ENCODE data around the gene CHRM5.

Gene CHRM5

DNA sequence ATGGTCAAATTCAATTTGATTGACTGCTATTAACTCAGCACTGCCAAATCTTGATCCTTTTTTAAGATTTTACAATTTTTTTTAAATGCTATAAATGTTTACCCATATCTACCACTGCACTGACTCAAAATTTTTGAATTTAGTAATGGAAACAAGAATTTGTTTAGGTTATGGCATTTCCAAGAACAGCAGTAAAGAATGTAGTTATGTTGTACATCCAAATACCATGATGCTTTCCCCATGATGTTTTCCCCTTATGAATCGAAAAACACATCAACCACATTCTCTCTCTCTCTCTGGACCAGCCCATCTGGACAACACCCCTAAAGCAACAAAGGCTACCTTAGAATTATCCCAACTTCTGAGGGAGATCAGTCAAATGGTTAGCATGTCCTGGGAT, 14.2 kb downstream of the CHRM5 start:
- Histone ChIP-seq H3K27ac (ENCODE audit: low read length) (no peak overlapping the region), H3K9me3 (replicated peaks; ENCODE audit: insufficient read depth, low read length) (no peaks in the 10 kb centered on the region), H3K4me3 (ENCODE audit: low read length) (no peak overlapping the region), H2AFZ (ENCODE audit: low read length) (no peak overlapping the region), H3K4me2 (ENCODE audit: low read depth, low read length) (no peak overlapping the region), H3K9me2 (replicated peaks; ENCODE audit: insufficient read depth, low read length) (no peaks in the 10 kb centered on the region), H3K36me3 (replicated peaks; ENCODE audit: insufficient read depth, low read length) (no peaks in the 10 kb centered on the region), H3K27me3 (replicated peaks; ENCODE audit: insufficient read depth, low read length) (no peaks in the 10 kb centered on the region), H3K9ac (ENCODE audit: low read length) (no peak overlapping the region), H3F3A (ENCODE audit: insufficient read depth, low read length) (no peaks in the 10 kb centered on the region), H3K4me1 (ENCODE audit: low read length) (no peaks in the 10 kb centered on the region), H4K20me1 (ENCODE audit: insufficient read depth, low read length) (no peaks in the 10 kb centered on the region), H3K79me2 (ENCODE audit: low read length) (0 out of 2 replicates have a peak, but pooled peaks cover 1% of the 10 kb centered on the region)
- no peak for DNase-seq
- TF ChIP-seq, protein P1, sequence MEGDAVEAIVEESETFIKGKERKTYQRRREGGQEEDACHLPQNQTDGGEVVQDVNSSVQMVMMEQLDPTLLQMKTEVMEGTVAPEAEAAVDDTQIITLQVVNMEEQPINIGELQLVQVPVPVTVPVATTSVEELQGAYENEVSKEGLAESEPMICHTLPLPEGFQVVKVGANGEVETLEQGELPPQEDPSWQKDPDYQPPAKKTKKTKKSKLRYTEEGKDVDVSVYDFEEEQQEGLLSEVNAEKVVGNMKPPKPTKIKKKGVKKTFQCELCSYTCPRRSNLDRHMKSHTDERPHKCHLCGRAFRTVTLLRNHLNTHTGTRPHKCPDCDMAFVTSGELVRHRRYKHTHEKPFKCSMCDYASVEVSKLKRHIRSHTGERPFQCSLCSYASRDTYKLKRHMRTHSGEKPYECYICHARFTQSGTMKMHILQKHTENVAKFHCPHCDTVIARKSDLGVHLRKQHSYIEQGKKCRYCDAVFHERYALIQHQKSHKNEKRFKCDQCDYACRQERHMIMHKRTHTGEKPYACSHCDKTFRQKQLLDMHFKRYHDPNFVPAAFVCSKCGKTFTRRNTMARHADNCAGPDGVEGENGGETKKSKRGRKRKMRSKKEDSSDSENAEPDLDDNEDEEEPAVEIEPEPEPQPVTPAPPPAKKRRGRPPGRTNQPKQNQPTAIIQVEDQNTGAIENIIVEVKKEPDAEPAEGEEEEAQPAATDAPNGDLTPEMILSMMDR (IDR thresholded peaks at IDR 0.05; ENCODE audit: low read length): no peak
- TF ChIP-seq EZH2 (optimal IDR thresholded peaks at IDR 0.05; ENCODE audit: low read depth, low read length) (no peak), EZH2phosphoT487 (IDR thresholded peaks at IDR 0.05; ENCODE audit: low read length) (no peak)

GRCh38 chr15:33985287-33985686, 17.0 kb downstream of the CHRM5 start:
- Histone ChIP-seq H3K9ac (ENCODE audit: low read length) (no peak overlapping the region), H3K4me3 (ENCODE audit: low read length) (no peak overlapping the region), H3K9me2 (replicated peaks; ENCODE audit: insufficient read depth, low read length) (no peaks in the 10 kb centered on the region), H4K20me1 (ENCODE audit: insufficient read depth, low read length) (no peaks in the 10 kb centered on the region), H3K27ac (ENCODE audit: low read length) (no peak overlapping the region), H3F3A (ENCODE audit: insufficient read depth, low read length) (no peaks in the 10 kb centered on the region), H2AFZ (ENCODE audit: low read length) (no peak overlapping the region), H3K9me3 (replicated peaks; ENCODE audit: insufficient read depth, low read length) (no peaks in the 10 kb centered on the region), H3K79me2 (ENCODE audit: low read length) (0 out of 2 replicates have a peak, but pooled peaks cover 3% of the 10 kb centered on the region), H3K4me1 (ENCODE audit: low read length) (peaks cover 7% of the 10 kb centered on the region; the same call in 1 of the 2 replicates), H3K27me3 (replicated peaks; ENCODE audit: insufficient read depth, low read length) (no peaks in the 10 kb centered on the region), H3K4me2 (ENCODE audit: low read depth, low read length) (no peak overlapping the region), H3K36me3 (replicated peaks; ENCODE audit: insufficient read depth, low read length) (no peaks in the 10 kb centered on the region)
- DNase-seq: no peak
- TF ChIP-seq EZH2 (optimal IDR thresholded peaks at IDR 0.05; ENCODE audit: low read depth, low read length) (no peak), EZH2phosphoT487 (IDR thresholded peaks at IDR 0.05; ENCODE audit: low read length) (no peak)
- TF ChIP-seq, protein P1 (IDR thresholded peaks at IDR 0.05; ENCODE audit: low read length): no peak

DNA sequence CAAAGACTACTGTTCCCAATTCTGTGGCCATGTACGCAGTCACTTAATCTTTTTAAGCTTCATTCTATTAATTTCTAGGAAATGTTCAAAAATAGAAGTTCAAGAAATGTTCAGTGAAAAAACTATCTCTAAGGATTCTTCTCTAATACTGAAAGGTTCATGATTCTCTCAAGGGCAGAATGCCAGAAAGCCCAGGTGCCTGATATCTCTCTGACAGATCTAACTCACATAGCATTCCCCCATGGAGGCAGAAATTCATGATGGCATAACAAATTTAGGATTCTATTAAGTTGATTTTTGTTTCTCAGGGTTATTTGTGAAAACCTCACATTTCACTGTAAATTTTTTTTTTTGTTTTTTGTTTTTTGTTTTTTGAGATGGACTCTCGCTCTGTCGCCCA, 17.5 kb downstream of the CHRM5 start:
- Histone ChIP-seq H3K9ac (ENCODE audit: low read length) (no peak overlapping the region), H3K79me2 (ENCODE audit: low read length) (0 out of 2 replicates have a peak, but pooled peaks cover 3% of the 10 kb centered on the region), H3K4me3 (ENCODE audit: low read length) (no peak overlapping the region), H3K36me3 (replicated peaks; ENCODE audit: insufficient read depth, low read length) (no peaks in the 10 kb centered on the region), H3K9me3 (replicated peaks; ENCODE audit: insufficient read depth, low read length) (no peaks in the 10 kb centered on the region), H4K20me1 (ENCODE audit: insufficient read depth, low read length) (no peaks in the 10 kb centered on the region), H3K9me2 (replicated peaks; ENCODE audit: insufficient read depth, low read length) (no peaks in the 10 kb centered on the region), H3K27me3 (replicated peaks; ENCODE audit: insufficient read depth, low read length) (no peaks in the 10 kb centered on the region), H2AFZ (ENCODE audit: low read length) (no peak overlapping the region), H3K4me2 (ENCODE audit: low read depth, low read length) (no peak overlapping the region), H3F3A (ENCODE audit: insufficient read depth, low read length) (no peaks in the 10 kb centered on the region), H3K27ac (ENCODE audit: low read length) (no peak overlapping the region), H3K4me1 (ENCODE audit: low read length) (peaks cover 7% of the 10 kb centered on the region; the same call in 1 of the 2 replicates)
- TF ChIP-seq, protein P1 (IDR thresholded peaks at IDR 0.05; ENCODE audit: low read length): no peak
- no peak for TF ChIP-seq EZH2 (optimal IDR thresholded peaks at IDR 0.05; ENCODE audit: low read depth, low read length)
- TF ChIP-seq EZH2phosphoT487 (IDR thresholded peaks at IDR 0.05; ENCODE audit: low read length): no peak
- no peak for DNase-seq

Data from MM.1S (cell line).